HG03175 (cell line): Measurements from ENCODE around the gene THSD4.
A peak's percentile ranks its signal among the peaks of the same experiment; 100 is the strongest.

Source experiments
- ATAC-seq: cut with Tn5 transposase; IDR thresholded peaks from one replicate; pipeline ENCODE4 v1.9.1; 2021; ENCODE audit warnings: mild to moderate bottlenecking, moderate library complexity; ENCODE audit not compliant: unreplicated experiment

The THSD4 gene

DNA sequence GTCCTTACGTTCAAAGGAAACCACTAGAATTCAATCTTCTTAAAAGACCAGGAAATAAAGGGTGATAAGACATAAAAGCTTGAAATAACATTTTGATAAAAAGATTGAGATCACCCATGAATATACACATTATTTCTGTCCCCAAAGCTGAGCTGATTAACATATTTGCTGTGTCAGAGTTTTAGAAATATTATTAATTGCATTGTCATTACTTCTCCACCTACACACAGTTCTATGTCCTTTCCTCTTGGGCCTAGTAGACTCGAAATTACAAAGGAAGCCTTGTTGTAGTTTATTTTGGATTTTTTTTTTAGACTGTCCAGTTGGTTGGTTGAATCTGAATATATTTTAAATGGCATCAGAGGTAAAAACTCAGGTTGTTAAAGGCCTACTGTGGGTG is 614.0 kb downstream of the THSD4 start:
- no peak for ATAC-seq

DNA sequence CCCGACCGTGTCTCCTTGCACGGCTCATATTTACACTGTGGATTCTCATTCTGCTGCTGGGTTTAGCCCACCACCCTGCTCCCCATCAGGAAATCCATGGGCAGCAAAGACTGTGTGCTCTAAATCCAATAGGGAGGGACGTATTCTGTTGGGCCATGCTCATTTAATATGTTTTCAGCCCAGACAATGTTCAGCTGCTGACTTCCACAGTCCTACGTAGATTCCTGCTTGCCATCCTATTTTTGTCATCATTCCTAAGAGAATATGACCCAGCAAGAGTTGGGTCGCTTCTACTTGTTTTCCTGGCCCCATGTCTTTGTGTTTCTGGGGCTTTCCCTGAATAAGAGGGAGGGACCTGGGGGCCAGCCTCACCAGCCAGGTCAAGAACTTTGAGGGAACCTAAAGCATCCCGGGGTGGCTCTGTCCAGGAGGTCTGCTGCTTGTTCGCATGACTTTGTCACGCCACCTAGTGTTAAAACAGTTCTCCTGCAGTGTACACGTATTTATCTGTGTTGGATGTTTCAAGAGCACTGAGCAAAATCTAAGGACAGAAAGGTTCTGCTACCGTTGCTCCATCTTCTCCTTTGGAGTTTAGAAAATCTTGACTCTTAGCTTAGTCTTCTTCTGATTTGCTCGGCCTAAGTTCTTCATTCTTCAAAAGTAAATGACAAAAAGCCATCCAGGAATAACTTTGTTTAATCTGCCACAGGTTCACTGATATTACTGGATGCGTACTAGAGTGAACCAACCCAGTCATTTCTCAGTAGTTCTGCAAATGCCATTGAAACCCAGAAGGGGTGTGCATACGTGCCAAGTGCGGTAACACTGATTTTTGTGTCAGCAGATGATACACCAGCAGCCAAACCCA is 615.2 kb downstream of the THSD4 start:
- peak; percentile 41 for ATAC-seq

DNA sequence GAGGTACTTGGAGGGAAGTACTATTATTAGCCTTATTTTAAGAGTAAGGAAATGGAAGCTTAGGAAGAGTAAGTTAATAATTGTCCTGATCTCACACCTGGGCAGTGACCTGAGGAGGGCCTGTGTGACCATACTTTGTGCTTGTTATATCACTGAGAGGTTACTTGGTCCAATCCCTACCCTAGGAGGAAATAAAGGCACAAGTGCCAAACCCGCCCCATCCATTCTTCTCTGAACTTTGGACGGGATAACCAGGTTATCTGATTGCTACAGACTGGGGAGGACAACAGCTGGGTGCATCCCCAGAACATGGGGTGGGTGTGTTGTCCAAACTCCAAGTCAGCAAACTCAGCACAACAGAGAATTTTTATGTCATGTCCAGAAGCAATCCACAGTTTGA is 617.4 kb downstream of the THSD4 start:
- ATAC-seq, result no peak

DNA sequence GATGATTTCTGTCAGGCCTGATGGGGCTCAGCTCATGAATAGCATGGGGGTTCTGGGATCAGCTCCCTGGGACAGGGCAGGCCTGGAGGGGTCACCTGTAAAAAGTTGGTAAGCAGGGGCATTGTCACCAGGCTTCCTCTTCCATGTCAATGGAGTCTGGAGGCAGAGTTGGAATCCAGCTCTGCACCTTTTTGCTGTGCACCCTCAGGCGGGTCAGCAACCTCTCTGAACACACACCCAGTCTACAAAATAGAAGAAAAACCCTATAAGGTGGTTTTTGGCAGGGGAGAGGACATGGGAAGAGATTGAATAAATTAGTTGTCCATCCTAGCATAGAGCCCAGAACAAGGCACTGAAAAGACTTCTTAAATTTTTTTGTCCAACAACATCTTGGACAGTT is 617.9 kb downstream of the THSD4 start:
- no peak for ATAC-seq

- no peak for ATAC-seq
Measured at GRCh38 chr15:71734709-71735384, 619.6 kb downstream of the THSD4 start.

DNA sequence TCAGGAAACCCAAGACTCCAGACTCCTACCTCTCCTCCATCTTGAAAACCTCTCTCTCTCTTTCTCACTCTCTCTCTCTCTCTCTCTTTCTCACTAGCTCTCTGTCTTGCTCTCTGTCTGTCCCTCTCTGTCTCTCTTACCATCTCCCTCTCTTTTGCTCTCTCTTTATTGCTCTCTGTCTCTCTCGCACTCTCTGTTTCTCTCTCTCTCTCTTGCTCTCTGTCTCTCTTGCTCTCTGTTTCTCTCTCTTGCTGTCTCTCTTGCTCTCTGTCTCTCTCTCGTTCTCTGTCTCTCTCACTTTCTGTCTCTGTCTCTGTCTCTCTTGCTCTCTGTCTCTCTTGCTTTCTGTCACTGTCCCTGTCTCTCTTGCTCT is 620.1 kb downstream of the THSD4 start:
- no peak for ATAC-seq

- ATAC-seq, result no peak
Measured at GRCh38 chr15:71736286-71736947, 621.1 kb downstream of the THSD4 start.

- ATAC-seq, result no peak
Measured at GRCh38 chr15:71737761-71738160, 622.5 kb downstream of the THSD4 start.

- no peak for ATAC-seq
Measured at GRCh38 chr15:71739355-71739754, 624.1 kb downstream of the THSD4 start.

DNA sequence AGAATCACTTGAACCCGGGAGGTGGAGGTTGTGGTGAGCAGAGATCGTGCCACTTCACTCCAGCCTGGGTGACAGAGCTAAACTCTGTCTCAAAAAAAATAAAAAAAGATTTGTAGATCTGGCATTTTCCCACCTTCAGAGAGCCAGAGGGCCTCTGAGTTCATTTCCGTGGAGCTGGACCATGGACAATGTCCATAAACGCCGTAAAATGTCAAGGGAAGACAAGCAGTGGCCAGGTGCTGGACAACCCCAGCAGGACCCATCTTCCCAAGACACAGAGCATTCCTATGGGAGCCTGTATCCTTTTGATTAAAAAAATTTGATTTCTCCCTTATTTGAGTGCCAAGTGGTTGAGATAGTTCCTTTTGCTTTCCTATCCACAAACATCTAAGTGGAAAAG is 627.7 kb downstream of the THSD4 start:
- ATAC-seq, result no peak

DNA sequence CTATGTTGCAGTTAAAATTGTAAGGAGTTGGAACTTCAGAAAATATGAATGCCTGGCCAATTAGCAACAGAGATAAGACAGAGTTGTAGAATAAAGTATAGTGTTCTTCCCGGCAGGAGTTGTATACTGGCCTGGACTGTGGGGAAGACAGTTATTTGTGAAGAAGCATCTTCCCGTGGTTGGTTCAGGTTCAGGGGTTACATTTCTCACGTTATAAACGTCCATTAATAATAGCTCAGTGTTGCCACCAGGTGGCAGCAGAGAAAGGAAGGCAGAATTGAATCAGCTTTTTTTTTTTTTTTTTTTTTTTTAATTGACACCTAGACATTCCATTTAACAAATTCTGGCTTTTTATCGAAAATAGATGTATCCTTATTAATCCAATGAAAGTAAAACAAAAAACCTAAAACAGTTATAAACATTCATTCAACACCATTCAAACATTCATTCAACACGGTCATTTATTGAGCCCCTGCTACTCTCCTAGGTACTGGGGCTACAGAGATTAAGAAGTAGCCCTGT is 628.7 kb downstream of the THSD4 start:
- ATAC-seq, result no peak

- ATAC-seq, result no peak
Measured at GRCh38 chr15:71746719-71747118, 631.4 kb downstream of the THSD4 start.

GRCh38 chr15:71747128-71748083 is 632.1 kb downstream of the THSD4 start:
- no peak for ATAC-seq

GRCh38 chr15:71748293-71748718 is 633.0 kb downstream of the THSD4 start:
- no peak for ATAC-seq

- no peak for ATAC-seq
Measured at GRCh38 chr15:71749500-71749899, 634.2 kb downstream of the THSD4 start.

DNA sequence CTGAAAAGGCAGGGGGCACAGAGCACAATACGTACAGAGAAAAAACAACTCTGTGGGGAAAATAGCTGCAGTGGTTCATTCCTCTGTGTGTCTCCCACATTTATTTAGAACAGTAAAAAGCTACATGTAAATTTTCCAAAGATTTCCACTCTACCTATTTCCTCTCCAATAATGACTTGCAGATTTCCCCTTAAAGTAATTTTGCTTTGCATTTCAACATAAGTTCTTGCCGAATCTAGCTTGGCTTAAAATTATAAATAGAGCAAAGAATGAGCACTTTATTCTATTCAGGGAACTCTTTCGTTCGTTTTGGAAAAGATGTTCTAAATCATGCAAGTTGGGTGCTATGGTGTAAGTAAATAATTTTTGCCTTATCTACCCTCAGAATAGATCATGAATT is 636.9 kb downstream of the THSD4 start:
- no peak for ATAC-seq

DNA sequence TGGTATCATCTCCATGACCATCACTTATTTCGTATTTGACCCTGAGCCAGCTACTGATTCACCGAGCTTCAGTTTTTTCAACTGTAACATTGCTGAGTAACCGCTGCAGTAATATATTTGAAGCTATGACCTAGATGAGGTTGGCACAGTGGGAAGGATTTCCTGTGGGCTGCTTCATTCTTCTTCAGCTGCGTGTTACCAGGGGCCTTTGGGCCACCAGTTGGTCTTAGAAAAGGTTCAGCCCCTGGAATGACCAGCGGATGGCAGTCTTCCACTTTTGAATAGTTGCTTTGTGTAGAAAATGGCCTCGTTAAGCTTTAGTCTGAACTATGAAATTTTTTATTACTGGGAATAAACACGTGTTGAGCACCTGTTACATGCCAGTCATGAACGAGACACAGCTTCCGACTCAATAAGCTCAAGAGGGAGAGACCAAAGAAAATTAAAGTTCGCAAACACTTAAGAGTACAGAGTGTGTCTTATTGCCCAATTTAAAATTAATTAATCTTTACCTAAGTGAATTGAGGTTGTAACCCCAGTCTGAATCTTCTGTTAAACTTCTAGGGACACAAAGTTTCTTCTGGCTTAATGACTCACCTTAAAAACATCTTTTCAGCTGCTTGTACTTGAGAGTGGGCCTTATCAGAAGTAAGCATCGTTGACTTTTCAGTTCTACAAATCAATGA is 637.5 kb downstream of the THSD4 start:
- no peak for ATAC-seq

DNA sequence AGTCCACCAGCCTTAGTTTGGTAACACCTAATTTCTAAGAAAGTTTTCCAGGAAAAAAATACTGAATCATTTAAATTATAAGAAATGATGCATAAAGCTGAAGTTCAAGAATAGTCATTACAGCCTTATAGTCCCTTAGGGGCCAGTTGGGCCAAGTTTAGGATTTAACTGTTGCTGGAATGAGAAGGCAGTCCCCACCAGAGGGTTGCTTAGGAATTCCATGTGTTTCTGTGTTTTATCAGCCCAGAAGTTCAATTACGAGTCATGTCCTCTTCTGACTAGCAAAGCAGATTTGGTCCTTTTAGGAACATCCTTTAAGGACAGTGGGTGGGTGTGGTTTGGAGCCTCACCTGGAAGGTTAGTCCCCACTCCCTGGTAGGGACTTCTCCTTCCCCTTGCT is 638.1 kb downstream of the THSD4 start:
- ATAC-seq, result no peak

GRCh38 chr15:71754660-71755059 is 639.4 kb downstream of the THSD4 start:
- ATAC-seq, result no peak
